Esophagus squamous epithelium (tissue), 5 donors: ENCODE measurements around the gene CXADR. TPM values are rescaled to one million over a fixed set of nuclear protein-coding genes. Genes with fewer than 3 reads are reported as not detected.

Experiments used
- DNase-seq: peaks from one replicate; lab custom pipeline; 2025; lab: John Stamatoyannopoulos, UW
- H3K27ac ChIP-seq, 4 donors: fragments of 200-600 bp; sonication (generic); one replicate each; pipeline ENCODE4 v1.5.1; 2016 to 2019; ENCODE audit warnings: mild to moderate bottlenecking in 1 of 4
- H3K27me3 ChIP-seq, 4 donors: fragments of 200-600 bp; sonication (generic); 1 replicate in 3 of 4; 2 replicates in 1 of 4; pipeline versions ENCODE4 v1.5.1 to v1.6.0; 2017 to 2021; ENCODE audit warnings: antibody characterized with exemption in 1 of 4
- H3K36me3 ChIP-seq, 3 donors: fragments of 200-600 bp; sonication (generic); one replicate each; pipeline ENCODE4 v1.5.1; 2016 to 2019
- H3K4me1 ChIP-seq, 3 donors: fragments of 200-600 bp; sonication (generic); one replicate each; pipeline ENCODE4 v1.5.1; 2017 to 2019
- H3K4me3 ChIP-seq, 4 donors: fragments of 200-600 bp; sonication (generic); 1 replicate in 3 of 4; 2 replicates in 1 of 4; pipeline ENCODE4 v1.5.1; 2016 to 2019; ENCODE audit warnings: mild to moderate bottlenecking in 2 of 4, moderate library complexity in 1 of 4
- H3K9me3 ChIP-seq, 3 donors: fragments of 200-600 bp; sonication (generic); one replicate each; pipeline ENCODE4 v1.5.1; 2016 to 2019
- CTCF ChIP-seq, 6 experiments: fragments of 450-650 bp in 4 of 6; fragments of 200-600 bp in 2 of 6; sonication (generic) in 2 of 6; IDR thresholded peaks; one replicate each; pipeline ENCODE4 v1.5.1; 2016 to 2019; ENCODE audit warnings: antibody characterized with exemption in 6 of 6, mild to moderate bottlenecking in 4 of 6, moderate library complexity in 4 of 6
- POLR2A ChIP-seq, 4 donors: fragments of 450-650 bp; IDR thresholded peaks; one replicate each; pipeline ENCODE4 v1.6.1; 2017; ENCODE audit warnings: antibody characterized with exemption in 4 of 4, mild to moderate bottlenecking in 4 of 4, moderate library complexity in 3 of 4
- WGBS, 2 donors: methylation state at CpG; one replicate each; pipeline ENCODE4 v1.1.5; 2018; 5-methylcytosine and 5-hydroxymethylcytosine counted together
- intact Hi-C: fragments of 100-400 bp; cut with DNase I; formaldehyde crosslinking; loops from one replicate; pipeline ENCODE4 v1.15.0; 2022
- total RNA-seq, 4 donors: library from RNA; depleted of rRNA; stranded (reverse); fragments of >200 nt; gene quantifications; one replicate each; pipeline ENCODE4 v1.1.0, GENCODE V29; 2016
- donor health status: DM: yes; HTN: yes; CAD: no.

CXADR gene
- total RNA-seq, 4 donors from 2014 or later: 41.2 to 74.8 (median 47.9) TPM

GRCh38 chr21:17539743-17540341 is 27.0 kb downstream of the CXADR start:
- no peak for DNase-seq
- Histone ChIP-seq H3K36me3 (no peaks in the 10 kb centered on the region), H3K27me3 (no peaks in the 10 kb centered on the region), H3K4me3 (no peak overlapping the region), H3K4me1 (peaks cover 18 to 45% (median 31%) of the 10 kb centered on the region in 3 donors), H3K27ac (no peak overlapping the region), H3K9me3 (no peaks in the 10 kb centered on the region)
- intact Hi-C loops: no loop called here
- WGBS, 2 donors: 62 to 72% methylated on average over 9 of the region's 9 CpGs
- TF ChIP-seq CTCF (IDR thresholded peaks at IDR 0.05) (no peak), POLR2A (IDR thresholded peaks at IDR 0.05) (no peak)

- no peaks in the 10 kb centered on the region for H3K27me3 ChIP-seq
- no peak for TF ChIP-seq POLR2A (IDR thresholded peaks at IDR 0.05)
- TF ChIP-seq CTCF (IDR thresholded peaks at IDR 0.05): no peak
- intact Hi-C loops: no loop called here
- no peaks in the 10 kb centered on the region for H3K9me3 ChIP-seq
- H3K4me1 ChIP-seq: peaks cover 18 to 45% (median 31%) of the 10 kb centered on the region in 3 donors
- no peak overlapping the region for H3K4me3 ChIP-seq
- no peak overlapping the region for H3K27ac ChIP-seq
- no peaks in the 10 kb centered on the region for H3K36me3 ChIP-seq
- 65 to 72% methylated on average over 4 of the region's 4 CpGs for WGBS, 2 donors
- no peak for DNase-seq
Observed at GRCh38 chr21:17540530-17540929, 27.7 kb downstream of the CXADR start.

- peaks cover 12 to 34% (median 24%) of the 10 kb centered on the region in 3 donors for H3K4me1 ChIP-seq
- no peak overlapping the region for H3K27ac ChIP-seq
- peaks cover 0 to 8% (median 0%) of the 10 kb centered on the region in 3 donors for H3K36me3 ChIP-seq
- no peak overlapping the region for H3K4me3 ChIP-seq
- TF ChIP-seq CTCF (IDR thresholded peaks at IDR 0.05) (no peak), POLR2A (IDR thresholded peaks at IDR 0.05) (no peak)
- no peaks in the 10 kb centered on the region for H3K9me3 ChIP-seq
- WGBS, 2 donors: 44 to 50% methylated on average over 5 of the region's 5 CpGs
- H3K27me3 ChIP-seq: no peaks in the 10 kb centered on the region
- intact Hi-C loops: no loop called here
- no peak for DNase-seq
Observed at GRCh38 chr21:17542371-17543011, 29.6 kb downstream of the CXADR start.

GRCh38 chr21:17545007-17545406 is 32.2 kb downstream of the CXADR start:
- TF ChIP-seq POLR2A (IDR thresholded peaks at IDR 0.05) (no peak), CTCF (IDR thresholded peaks at IDR 0.05) (no peak)
- H3K27me3 ChIP-seq: no peaks in the 10 kb centered on the region
- H3K9me3 ChIP-seq: no peaks in the 10 kb centered on the region
- WGBS, 2 donors: 73 to 82% methylated on average over 1 of the region's 1 CpG
- intact Hi-C loops: no loop called here
- H3K27ac ChIP-seq: no peak overlapping the region
- DNase-seq: no peak
- peaks cover 0 to 31% (median 0%) of the 10 kb centered on the region in 3 donors for H3K36me3 ChIP-seq
- H3K4me3 ChIP-seq: no peak overlapping the region
- peaks cover 0 to 11% (median 6%) of the 10 kb centered on the region in 3 donors for H3K4me1 ChIP-seq

GRCh38 chr21:17548262-17548661 is 35.4 kb downstream of the CXADR start:
- no peak overlapping the region for H3K27ac ChIP-seq
- H3K4me1 ChIP-seq: peaks cover 0 to 7% (median 0%) of the 10 kb centered on the region in 3 donors
- no peaks in the 10 kb centered on the region for H3K9me3 ChIP-seq
- H3K4me3 ChIP-seq: no peak overlapping the region
- TF ChIP-seq POLR2A (IDR thresholded peaks at IDR 0.05) (no peak), CTCF (IDR thresholded peaks at IDR 0.05) (no peak)
- 54 to 63% methylated on average over 6 to 7 of the region's 7 CpGs for WGBS, 2 donors
- no peak for DNase-seq
- H3K36me3 ChIP-seq: peaks cover 0 to 49% (median 0%) of the 10 kb centered on the region in 3 donors
- no peaks in the 10 kb centered on the region for H3K27me3 ChIP-seq
- intact Hi-C loops: no loop called here
